Muscle of arm (tissue), 12 donors: Measurements from ENCODE around the gene TRIM67. TPM values are rescaled to one million over a fixed set of nuclear protein-coding genes. Genes with fewer than 3 reads are reported as not detected.
"Not testable (repeated sequence)": the region's sequence is repeated elsewhere in the genome, so short reads cannot be mapped to it uniquely, and the experiment has no call there.

Source experiments
- DNase-seq: peaks from one replicate; pipeline ENCODE4 v3.0.0-alpha.2; 2013
- polyA plus RNA-seq, 12 donors: library from polyadenylated mRNA; unstranded; fragments of 120-200 nt; gene quantifications; one replicate each; pipeline ENCODE4 v1.2.1, GENCODE V29; 2013; ENCODE audit not compliant: insufficient read length in 12 of 12

TRIM67 gene
- polyA plus RNA-seq, 12 donors: 0.04 to 0.21 (median 0.08) TPM; not detected in 2

- no peak for DNase-seq
These were observed 41.6 kb downstream of the TRIM67 start for GRCh38 chr1:231203259-231204057.

- no peak for DNase-seq
These were observed 45.0 kb downstream of the TRIM67 start for GRCh38 chr1:231206856-231207255.

- DNase-seq: no peak
These were observed 45.6 kb downstream of the TRIM67 start for GRCh38 chr1:231207437-231207836.

GRCh38 chr1:231208980-231209379 is 47.1 kb downstream of the TRIM67 start:
- no peak for DNase-seq

- DNase-seq: no peak
These were observed 47.7 kb downstream of the TRIM67 start for GRCh38 chr1:231209531-231209930.

- DNase-seq: no peak
These were observed 48.3 kb downstream of the TRIM67 start for GRCh38 chr1:231210126-231210525.

GRCh38 chr1:231211005-231211857 is 49.4 kb downstream of the TRIM67 start:
- DNase-seq: peak; percentile 65

- DNase-seq: not testable (repeated sequence)
These were observed 50.4 kb downstream of the TRIM67 start for GRCh38 chr1:231212301-231212700.

- DNase-seq: no peak
These were observed 52.1 kb downstream of the TRIM67 start for GRCh38 chr1:231213831-231214573.

- no peak for DNase-seq
These were observed 53.2 kb downstream of the TRIM67 start for GRCh38 chr1:231214918-231215680.

- DNase-seq: no peak
These were observed 54.0 kb downstream of the TRIM67 start for GRCh38 chr1:231215681-231216385.

- no peak for DNase-seq
These were observed 54.6 kb downstream of the TRIM67 start for GRCh38 chr1:231216498-231216897.

- no peak for DNase-seq
These were observed 55.2 kb downstream of the TRIM67 start for GRCh38 chr1:231217056-231217455.

- no peak for DNase-seq
These were observed 56.2 kb downstream of the TRIM67 start for GRCh38 chr1:231218078-231218477.

- DNase-seq: no peak
These were observed 57.9 kb downstream of the TRIM67 start for GRCh38 chr1:231219422-231220401.

GRCh38 chr1:231220801-231221200 is 58.9 kb downstream of the TRIM67 start:
- no peak for DNase-seq

GRCh38 chr1:231226156-231226555 is 64.3 kb downstream of the TRIM67 start:
- DNase-seq: no peak

- no peak for DNase-seq
These were observed 69.7 kb downstream of the TRIM67 start for GRCh38 chr1:231231511-231231910.
